ENCODE measurements around the gene DLGAP1. TPM values are rescaled to one million over a fixed set of nuclear protein-coding genes. Genes with fewer than 3 reads are reported as not detected.
"Not testable (repeated sequence)": the region's sequence is repeated elsewhere in the genome, so short reads cannot be mapped to it uniquely, and the experiment has no call there.

Gene DLGAP1
- total RNA-seq, 1 experiment from 2014 or later, result 0.53 TPM

- DNase-seq (ENCODE audit: low spot score), result no peak
These were observed 162.4 kb downstream of the DLGAP1 start for GRCh38 chr18:4292696-4293095.

- DNase-seq (ENCODE audit: low spot score), result not testable (repeated sequence)
These were observed 167.8 kb downstream of the DLGAP1 start for GRCh38 chr18:4287340-4287739.

GRCh38 chr18:4286256-4286655 is 168.9 kb downstream of the DLGAP1 start:
- no peak for DNase-seq (ENCODE audit: low spot score)

- no peak for DNase-seq (ENCODE audit: low spot score)
These were observed 169.6 kb downstream of the DLGAP1 start for GRCh38 chr18:4285525-4285924.

- DNase-seq (ENCODE audit: low spot score), result no peak
These were observed 170.6 kb downstream of the DLGAP1 start for GRCh38 chr18:4284528-4284927.

GRCh38 chr18:4283746-4284291 is 171.3 kb downstream of the DLGAP1 start:
- no peak for DNase-seq (ENCODE audit: low spot score)

- no peak for DNase-seq (ENCODE audit: low spot score)
These were observed 172.2 kb downstream of the DLGAP1 start for GRCh38 chr18:4282954-4283353.

- DNase-seq (ENCODE audit: low spot score), result no peak
These were observed 178.0 kb downstream of the DLGAP1 start for GRCh38 chr18:4276953-4277585.

- DNase-seq (ENCODE audit: low spot score), result no peak
These were observed 183.2 kb downstream of the DLGAP1 start for GRCh38 chr18:4271952-4272351.

- no peak for DNase-seq (ENCODE audit: low spot score)
These were observed 184.1 kb downstream of the DLGAP1 start for GRCh38 chr18:4270988-4271387.

- DNase-seq (ENCODE audit: low spot score), result no peak
These were observed 185.1 kb downstream of the DLGAP1 start for GRCh38 chr18:4270016-4270415.

- DNase-seq (ENCODE audit: low spot score), result no peak
These were observed 187.5 kb downstream of the DLGAP1 start for GRCh38 chr18:4267641-4268040.

- DNase-seq (ENCODE audit: low spot score), result no peak
These were observed 190.7 kb downstream of the DLGAP1 start for GRCh38 chr18:4264347-4264791.

- no peak for DNase-seq (ENCODE audit: low spot score)
These were observed 195.0 kb downstream of the DLGAP1 start for GRCh38 chr18:4260107-4260506.

- DNase-seq (ENCODE audit: low spot score), result no peak
These were observed 198.2 kb downstream of the DLGAP1 start for GRCh38 chr18:4256766-4257417.

- DNase-seq (ENCODE audit: low spot score), result no peak
These were observed 200.3 kb downstream of the DLGAP1 start for GRCh38 chr18:4254840-4255239.

- no peak for DNase-seq (ENCODE audit: low spot score)
These were observed 202.3 kb downstream of the DLGAP1 start for GRCh38 chr18:4252829-4253228.

GRCh38 chr18:4251873-4252272 is 203.2 kb downstream of the DLGAP1 start:
- DNase-seq (ENCODE audit: low spot score), result no peak

- no peak for DNase-seq (ENCODE audit: low spot score)
These were observed 203.9 kb downstream of the DLGAP1 start for GRCh38 chr18:4251206-4251605.

GRCh38 chr18:4250141-4250540 is 205.0 kb downstream of the DLGAP1 start:
- DNase-seq (ENCODE audit: low spot score), result no peak

GRCh38 chr18:4248686-4249085 is 206.4 kb downstream of the DLGAP1 start:
- DNase-seq (ENCODE audit: low spot score), result no peak

- DNase-seq (ENCODE audit: low spot score), result no peak
These were observed 208.7 kb downstream of the DLGAP1 start for GRCh38 chr18:4246374-4246773.

GRCh38 chr18:4245456-4245855 is 209.7 kb downstream of the DLGAP1 start:
- DNase-seq (ENCODE audit: low spot score), result no peak

All from HT-29 (cell line).